ENCODE results near the gene S100A8.
"Not testable (repeated sequence)": the region's sequence is repeated elsewhere in the genome, so short reads cannot be mapped to it uniquely, and the experiment has no call there.

Gene S100A8

GRCh38 chr1:153422450-153423068 lies 31.7 kb upstream of the S100A8 start:
- H3F3A ChIP-seq (ENCODE audit: insufficient read depth) = no peaks in the 10 kb centered on the region
- H3K9me3 ChIP-seq (ENCODE audit: insufficient read depth, low read length) = no peaks in the 10 kb centered on the region
- no peak overlapping the region for H3K9ac ChIP-seq (ENCODE audit: low read length)
- H3K27me3 ChIP-seq (ENCODE audit: low read length) = no peaks in the 10 kb centered on the region
- TF ChIP-seq EZH2phosphoT487 (conservative IDR thresholded peaks at IDR 0.05; ENCODE audit: low read length) = no peak
- TF ChIP-seq, protein P1, sequence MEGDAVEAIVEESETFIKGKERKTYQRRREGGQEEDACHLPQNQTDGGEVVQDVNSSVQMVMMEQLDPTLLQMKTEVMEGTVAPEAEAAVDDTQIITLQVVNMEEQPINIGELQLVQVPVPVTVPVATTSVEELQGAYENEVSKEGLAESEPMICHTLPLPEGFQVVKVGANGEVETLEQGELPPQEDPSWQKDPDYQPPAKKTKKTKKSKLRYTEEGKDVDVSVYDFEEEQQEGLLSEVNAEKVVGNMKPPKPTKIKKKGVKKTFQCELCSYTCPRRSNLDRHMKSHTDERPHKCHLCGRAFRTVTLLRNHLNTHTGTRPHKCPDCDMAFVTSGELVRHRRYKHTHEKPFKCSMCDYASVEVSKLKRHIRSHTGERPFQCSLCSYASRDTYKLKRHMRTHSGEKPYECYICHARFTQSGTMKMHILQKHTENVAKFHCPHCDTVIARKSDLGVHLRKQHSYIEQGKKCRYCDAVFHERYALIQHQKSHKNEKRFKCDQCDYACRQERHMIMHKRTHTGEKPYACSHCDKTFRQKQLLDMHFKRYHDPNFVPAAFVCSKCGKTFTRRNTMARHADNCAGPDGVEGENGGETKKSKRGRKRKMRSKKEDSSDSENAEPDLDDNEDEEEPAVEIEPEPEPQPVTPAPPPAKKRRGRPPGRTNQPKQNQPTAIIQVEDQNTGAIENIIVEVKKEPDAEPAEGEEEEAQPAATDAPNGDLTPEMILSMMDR (IDR thresholded peaks at IDR 0.05; ENCODE audit: insufficient read depth, low read length, poor library complexity, severe bottlenecking) = no peak
- no peak overlapping the region for H3K4me3 ChIP-seq (ENCODE audit: insufficient read depth, low read length, poor library complexity, severe bottlenecking)
- H3K79me2 ChIP-seq (ENCODE audit: insufficient read depth, low read length) = no peaks in the 10 kb centered on the region
- no peaks in the 10 kb centered on the region for H3K9me2 ChIP-seq (replicated peaks; ENCODE audit: insufficient read depth, low read length)
- H3K36me3 ChIP-seq (ENCODE audit: low read length) = no peaks in the 10 kb centered on the region
- no peak overlapping the region for H2AFZ ChIP-seq (ENCODE audit: low read depth, low read length, severe bottlenecking)
- H3K4me2 ChIP-seq (ENCODE audit: low read depth, low read length, poor library complexity, severe bottlenecking) = no peak overlapping the region
- H3K27ac ChIP-seq (ENCODE audit: low read depth, low read length) = no peak overlapping the region
- H4K20me1 ChIP-seq (ENCODE audit: low read depth, low read length) = no peaks in the 10 kb centered on the region

DNA sequence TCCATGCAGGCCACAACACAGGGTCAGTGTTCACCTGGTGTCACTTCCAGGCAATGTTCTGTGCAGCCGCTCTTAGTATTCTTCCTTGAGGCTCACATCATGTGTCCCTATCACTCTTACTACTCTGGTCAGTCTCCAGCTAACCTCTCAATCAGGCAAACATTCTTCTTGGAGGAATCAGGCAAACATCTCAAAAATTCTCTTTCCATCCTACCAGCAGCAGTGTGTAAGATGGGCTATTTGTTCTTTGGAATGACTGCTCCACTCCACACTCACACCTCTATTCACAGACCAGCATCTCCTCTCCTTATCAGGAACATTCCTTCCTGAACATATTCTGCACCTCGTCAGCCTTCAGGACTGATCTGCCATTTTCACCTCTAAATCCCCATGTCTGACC lies 29.4 kb upstream of the S100A8 start:
- no peak overlapping the region for H3K4me2 ChIP-seq (ENCODE audit: low read depth, low read length, poor library complexity, severe bottlenecking)
- H3F3A ChIP-seq (ENCODE audit: insufficient read depth) = no peaks in the 10 kb centered on the region
- no peak overlapping the region for H3K4me3 ChIP-seq (ENCODE audit: insufficient read depth, low read length, poor library complexity, severe bottlenecking)
- H3K36me3 ChIP-seq (ENCODE audit: low read length) = no peaks in the 10 kb centered on the region
- no peak overlapping the region for H3K27ac ChIP-seq (ENCODE audit: low read depth, low read length)
- H3K9me3 ChIP-seq (ENCODE audit: insufficient read depth, low read length) = no peaks in the 10 kb centered on the region
- no peaks in the 10 kb centered on the region for H3K79me2 ChIP-seq (ENCODE audit: insufficient read depth, low read length)
- no peaks in the 10 kb centered on the region for H4K20me1 ChIP-seq (ENCODE audit: low read depth, low read length)
- no peak overlapping the region for H3K9ac ChIP-seq (ENCODE audit: low read length)
- TF ChIP-seq EZH2phosphoT487 (conservative IDR thresholded peaks at IDR 0.05; ENCODE audit: low read length) = no peak
- TF ChIP-seq, protein P1 (IDR thresholded peaks at IDR 0.05; ENCODE audit: insufficient read depth, low read length, poor library complexity, severe bottlenecking) = no peak
- no peak overlapping the region for H2AFZ ChIP-seq (ENCODE audit: low read depth, low read length, severe bottlenecking)
- H3K27me3 ChIP-seq (ENCODE audit: low read length) = no peaks in the 10 kb centered on the region
- no peaks in the 10 kb centered on the region for H3K9me2 ChIP-seq (replicated peaks; ENCODE audit: insufficient read depth, low read length)

DNA sequence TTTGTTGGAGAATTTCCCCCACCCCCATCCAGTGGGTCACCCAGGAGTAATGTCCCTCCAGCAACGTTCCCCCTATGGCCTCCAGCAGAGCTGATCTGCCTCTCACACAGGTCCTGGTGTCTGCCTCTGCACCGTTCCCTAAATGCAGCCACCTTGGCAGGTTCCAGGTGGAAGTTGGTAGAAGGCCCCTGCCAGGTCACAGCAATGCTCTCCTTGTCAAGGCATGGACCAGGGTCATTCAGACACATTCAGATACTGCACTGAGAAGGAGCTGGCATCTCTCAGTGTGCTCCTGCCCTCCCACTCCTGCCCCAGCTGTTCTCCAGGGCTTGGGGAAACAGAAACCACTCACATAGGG lies 28.5 kb upstream of the S100A8 start:
- H3F3A ChIP-seq (ENCODE audit: insufficient read depth); H3K9ac ChIP-seq (ENCODE audit: low read length); H3K4me2 ChIP-seq (ENCODE audit: low read depth, low read length, poor library complexity, severe bottlenecking); H3K27ac ChIP-seq (ENCODE audit: low read depth, low read length); H3K27me3 ChIP-seq (ENCODE audit: low read length); H2AFZ ChIP-seq (ENCODE audit: low read depth, low read length, severe bottlenecking); H3K79me2 ChIP-seq (ENCODE audit: insufficient read depth, low read length); H3K9me2 ChIP-seq (replicated peaks; ENCODE audit: insufficient read depth, low read length); H4K20me1 ChIP-seq (ENCODE audit: low read depth, low read length); H3K4me3 ChIP-seq (ENCODE audit: insufficient read depth, low read length, poor library complexity, severe bottlenecking); H3K36me3 ChIP-seq (ENCODE audit: low read length); H3K9me3 ChIP-seq (ENCODE audit: insufficient read depth, low read length): not testable (repeated sequence)

GRCh38 chr1:153418758-153419435 lies 28.0 kb upstream of the S100A8 start:
- H4K20me1 ChIP-seq (ENCODE audit: low read depth, low read length); H3K79me2 ChIP-seq (ENCODE audit: insufficient read depth, low read length); H3K9me2 ChIP-seq (replicated peaks; ENCODE audit: insufficient read depth, low read length); H3K9me3 ChIP-seq (ENCODE audit: insufficient read depth, low read length); H3K27me3 ChIP-seq (ENCODE audit: low read length); H3K27ac ChIP-seq (ENCODE audit: low read depth, low read length); H3K4me2 ChIP-seq (ENCODE audit: low read depth, low read length, poor library complexity, severe bottlenecking); H3F3A ChIP-seq (ENCODE audit: insufficient read depth); H3K9ac ChIP-seq (ENCODE audit: low read length); H2AFZ ChIP-seq (ENCODE audit: low read depth, low read length, severe bottlenecking); H3K36me3 ChIP-seq (ENCODE audit: low read length); H3K4me3 ChIP-seq (ENCODE audit: insufficient read depth, low read length, poor library complexity, severe bottlenecking): not testable (repeated sequence)
